Smooth muscle cell (in vitro differentiated cells): Measurements from ENCODE around the gene ARL6IP1. TPM values are rescaled to one million over a fixed set of nuclear protein-coding genes. Genes with fewer than 3 reads are reported as not detected.
"Not testable (repeated sequence)": the region's sequence is repeated elsewhere in the genome, so short reads cannot be mapped to it uniquely, and the experiment has no call there.

Experiments
- DNase-seq: peaks from one replicate; lab custom pipeline; 2025; ENCODE audit not compliant: unreplicated experiment; lab: John Stamatoyannopoulos, UW
- H2AFZ ChIP-seq: fragments of 200-600 bp; sonication (generic); 2 replicates; pipeline ENCODE4 v1.6.0; 2016; ENCODE audit warnings: antibody characterized with exemption, low read depth, mild to moderate bottlenecking
- H3F3A ChIP-seq: fragments of 200-600 bp; sonication (generic); 2 replicates; pipeline ENCODE4 v1.6.0; 2017; ENCODE audit warnings: antibody characterized with exemption, low read depth
- H3K27ac ChIP-seq: fragments of 200-600 bp; sonication (generic); 2 replicates; pipeline ENCODE4 v1.5.1; 2016; ENCODE audit warnings: low read depth, mild to moderate bottlenecking
- H3K27me3 ChIP-seq: fragments of 200-600 bp; sonication (generic); 2 replicates; pipeline ENCODE4 v1.6.1; 2016; ENCODE audit warnings: low read depth, mild to moderate bottlenecking
- H3K36me3 ChIP-seq: fragments of 200-600 bp; sonication (generic); 2 replicates; pipeline ENCODE4 v1.5.1; 2016; ENCODE audit warnings: low read depth
- H3K4me1 ChIP-seq: fragments of 200-600 bp; sonication (generic); 2 replicates; pipeline ENCODE4 v1.5.1; 2016; ENCODE audit warnings: low read depth
- H3K4me2 ChIP-seq: fragments of 200-600 bp; sonication (generic); 2 replicates; pipeline ENCODE4 v1.6.0; 2016; ENCODE audit warnings: mild to moderate bottlenecking
- H3K4me3 ChIP-seq: fragments of 200-600 bp; sonication (generic); 2 replicates; pipeline ENCODE4 v1.5.1; 2016; ENCODE audit warnings: mild to moderate bottlenecking
- H3K79me2 ChIP-seq: fragments of 200-600 bp; sonication (generic); 2 replicates; pipeline ENCODE4 v1.6.0; 2016; ENCODE audit warnings: low read depth, mild to moderate bottlenecking
- H3K9ac ChIP-seq: fragments of 200-600 bp; sonication (generic); 2 replicates; pipeline ENCODE4 v1.6.0; 2016; ENCODE audit warnings: low read depth
- H3K9me3 ChIP-seq: fragments of 200-600 bp; sonication (generic); replicated peaks from 2 replicates; pipeline ENCODE4 v1.5.1; 2016; ENCODE audit warnings: low read depth
- H4K20me1 ChIP-seq: fragments of 200-600 bp; sonication (generic); 2 replicates; pipeline ENCODE4 v1.6.0; 2016; ENCODE audit warnings: low read depth
- CTCF ChIP-seq: fragments of 200-600 bp; sonication (generic); IDR thresholded peaks from 2 replicates; pipeline ENCODE4 v1.5.1; 2017; ENCODE audit warnings: borderline replicate concordance, mild to moderate bottlenecking, antibody characterized with exemption; ENCODE audit not compliant: insufficient read depth, poor library complexity, severe bottlenecking
- WGBS: methylation state at CpG from one replicate; pipeline ENCODE4 v1.1.7; 2016; ENCODE audit warnings: low lambda C conversion rate; 5-methylcytosine and 5-hydroxymethylcytosine counted together
- polyA plus RNA-seq: library from polyadenylated mRNA; unstranded; fragments of >200 nt; fragmentation: Nextera tagmentation; extraction: Ambion mirVana; gene quantifications from 2 replicates; pipeline ENCODE4 v1.2.1, GENCODE V29; 2016
- total RNA-seq: library from RNA; depleted of rRNA; stranded (reverse); fragments of >200 nt; gene quantifications from 2 replicates; pipeline ENCODE4 v1.2.3, GENCODE V29; 2014

The ARL6IP1 gene
- total and polyA plus RNA-seq, 2 experiments from 2014 or later: 90.6 to 205 TPM

DNA sequence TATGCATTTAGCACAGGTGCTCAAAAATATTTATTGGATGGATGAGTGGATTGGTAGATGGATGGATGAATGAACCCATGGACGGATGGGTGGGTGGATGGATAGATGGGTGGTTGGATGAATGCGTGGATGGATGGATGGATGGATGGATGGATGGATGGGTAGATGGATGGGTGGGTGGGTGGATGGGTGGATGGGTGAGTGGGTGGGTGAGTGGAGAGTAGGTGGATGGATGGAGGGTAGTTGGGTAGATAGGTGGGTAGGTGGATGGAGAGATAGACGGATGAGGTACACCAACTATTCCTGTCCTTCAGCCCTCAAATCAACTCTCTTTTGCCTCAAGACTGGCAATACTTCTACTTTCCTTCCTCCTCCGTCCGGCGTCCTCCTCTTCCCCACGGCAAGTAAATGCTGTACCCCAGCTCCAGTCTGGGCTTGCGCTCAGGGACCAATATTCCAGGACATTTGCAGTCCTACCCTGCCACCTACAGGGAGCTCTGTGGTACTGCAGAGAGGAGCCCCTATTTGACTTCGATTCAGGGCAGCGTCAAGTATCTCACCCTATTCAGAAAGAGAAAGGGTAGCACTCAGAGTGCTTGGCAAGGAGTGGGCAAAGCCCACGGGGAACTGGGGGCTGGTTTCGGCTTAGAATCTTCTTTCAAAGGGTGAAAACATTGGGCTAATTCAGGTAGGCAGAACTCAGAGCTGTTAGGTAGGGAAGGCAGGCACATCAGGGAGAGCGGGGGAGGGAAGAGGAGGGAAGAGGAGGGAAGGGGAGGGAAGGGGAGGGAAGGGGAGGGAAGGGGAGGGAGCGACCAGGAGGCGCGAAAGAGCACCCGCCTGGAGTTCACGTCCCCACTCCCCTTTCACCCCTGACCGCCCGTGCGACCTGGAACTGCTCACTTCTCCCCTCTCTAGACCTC, 41.5 kb downstream of the ARL6IP1 start:
- not testable (repeated sequence) for H3K36me3 ChIP-seq, H3K9me3 ChIP-seq, H4K20me1 ChIP-seq, H3K4me1 ChIP-seq, H3K79me2 ChIP-seq, H2AFZ ChIP-seq, H3K27me3 ChIP-seq, H3K4me3 ChIP-seq, H3F3A ChIP-seq, H3K9ac ChIP-seq, H3K4me2 ChIP-seq, H3K27ac ChIP-seq
- DNase-seq: peak; percentile 3
- TF ChIP-seq CTCF: peak; percentile 64
- WGBS: 20% methylated on average over 14 of the region's 21 CpGs

DNA sequence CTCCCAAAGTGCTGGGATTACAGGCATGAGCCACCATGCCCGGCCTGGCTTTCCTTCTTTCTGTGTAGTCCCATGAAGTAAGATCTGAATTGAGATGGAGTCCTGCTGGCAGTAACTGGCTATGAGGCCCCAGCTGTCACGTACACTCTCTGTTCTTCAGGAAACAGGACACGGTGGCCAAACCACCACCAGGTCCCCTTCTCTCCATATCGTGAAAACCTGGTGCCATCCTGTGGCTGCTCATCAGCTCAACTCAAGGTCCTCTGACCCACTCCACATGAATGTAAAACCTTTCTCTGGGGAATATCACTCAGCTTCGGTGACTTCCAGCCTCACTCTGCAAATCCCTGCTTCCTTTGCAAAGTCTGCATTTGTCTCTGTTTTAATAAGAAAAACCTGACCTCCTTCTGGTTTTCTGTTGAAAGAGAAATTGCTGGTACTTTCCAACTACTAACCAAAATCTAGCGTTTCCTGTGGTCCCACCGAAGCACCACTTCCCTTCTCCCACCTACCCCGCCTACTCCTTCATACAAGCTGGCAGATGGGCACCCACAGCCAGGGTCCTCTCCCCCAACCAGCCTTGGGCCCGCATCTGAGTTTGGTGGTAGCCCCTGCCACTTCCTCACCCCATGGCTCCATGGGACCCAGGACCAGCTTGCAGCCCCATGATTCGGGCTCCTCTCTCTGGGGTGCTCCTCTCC, 43.2 kb downstream of the ARL6IP1 start:
- not testable (repeated sequence) for H3K4me3 ChIP-seq, H3K4me2 ChIP-seq, DNase-seq, H3K27ac ChIP-seq, H4K20me1 ChIP-seq, H3K79me2 ChIP-seq, H3K9me3 ChIP-seq, H3K9ac ChIP-seq, H3K27me3 ChIP-seq, H3K4me1 ChIP-seq, H3F3A ChIP-seq, H3K36me3 ChIP-seq, H2AFZ ChIP-seq
- 62% methylated on average over 5 of the region's 10 CpGs for WGBS

- not testable (repeated sequence) for H3F3A ChIP-seq, H3K4me2 ChIP-seq, H3K4me3 ChIP-seq, H3K79me2 ChIP-seq, H3K27me3 ChIP-seq, H3K36me3 ChIP-seq, H3K4me1 ChIP-seq, H3K9ac ChIP-seq, H3K9me3 ChIP-seq, DNase-seq, H4K20me1 ChIP-seq, H3K27ac ChIP-seq, H2AFZ ChIP-seq
- WGBS: 79% methylated on average over 9 of the region's 9 CpGs
Measured at GRCh38 chr16:18756639-18757038, 44.7 kb downstream of the ARL6IP1 start.

- not testable (repeated sequence) for H3K9me3 ChIP-seq, H3F3A ChIP-seq, H4K20me1 ChIP-seq, H3K36me3 ChIP-seq, H3K79me2 ChIP-seq, H2AFZ ChIP-seq, H3K27me3 ChIP-seq, H3K4me3 ChIP-seq, H3K4me1 ChIP-seq, H3K4me2 ChIP-seq, DNase-seq, H3K27ac ChIP-seq, H3K9ac ChIP-seq
- WGBS: 83% methylated on average over 5 of the region's 8 CpGs
Measured at GRCh38 chr16:18742870-18743269, 58.5 kb downstream of the ARL6IP1 start.

Other genes starting within 250 kb of the ARL6IP1 start
- 67.7 and 87.1 TPM in 2 replicates for gene NOMO2, start 239.5 kb downstream of the ARL6IP1 start, total RNA-seq
- gene NOMO2, start 239.5 kb downstream of the ARL6IP1 start, polyA plus RNA-seq: 114 and 125 TPM in 2 replicates
- 2,766 and 3,271 TPM in 2 replicates for gene RPS15A, start 11.2 kb downstream of the ARL6IP1 start, total RNA-seq
- 589 and 653 TPM in 2 replicates for gene RPS15A, start 11.2 kb downstream of the ARL6IP1 start, polyA plus RNA-seq
- gene SMG1, start 124.9 kb upstream of the ARL6IP1 start, total RNA-seq: 43.2 and 45.4 TPM in 2 replicates
- 4.9 and 15.8 TPM in 2 replicates for gene SMG1, start 124.9 kb upstream of the ARL6IP1 start, polyA plus RNA-seq
- 1.4 and 1.7 TPM in 2 replicates for gene TMC7, start 182.4 kb upstream of the ARL6IP1 start, total RNA-seq
- 0.54 and 1.0 TPM in 2 replicates for gene TMC7, start 182.4 kb upstream of the ARL6IP1 start, polyA plus RNA-seq